GM12878 (cell line): ENCODE measurements around the gene PTPN5. TPM values are rescaled to one million over a fixed set of nuclear protein-coding genes. Genes with fewer than 3 reads are reported as not detected.

ENCODE experiments used
- ATF3 ChIP-seq: IDR thresholded peaks from 2 replicates; pipeline ENCODE4 v1.6.1; 2011; ENCODE audit warnings: low read depth, mild to moderate bottlenecking, low read length, moderate library complexity, borderline replicate concordance; ENCODE audit errors: extremely low read depth
- CHD1 ChIP-seq: IDR thresholded peaks from 2 replicates; pipeline ENCODE4 v1.6.1; 2012; ENCODE audit warnings: low read depth, low read length, improper control_type of control experiment
- E2F8 ChIP-seq: fragments of 450-650 bp; IDR thresholded peaks from 2 replicates; pipeline ENCODE4 v1.6.1; 2018; ENCODE audit warnings: mild to moderate bottlenecking, low read depth, moderate library complexity; ENCODE audit not compliant: partially characterized antibody
- EZH2 ChIP-seq: IDR thresholded peaks from 2 replicates; pipeline ENCODE4 v1.6.1; 2012; ENCODE audit warnings: low read depth, mild to moderate bottlenecking, control low read depth, inconsistent platforms, low read length, borderline replicate concordance; ENCODE audit not compliant: control insufficient read depth
- HDAC2 ChIP-seq: fragments of 200-600 bp; sonication (generic); IDR thresholded peaks from 2 replicates; pipeline ENCODE4 v1.6.1; 2017
- HDGF ChIP-seq: fragments of 450-650 bp; IDR thresholded peaks from 2 replicates; pipeline ENCODE4 v1.6.1; 2016; ENCODE audit warnings: antibody characterized with exemption
- HSF1 ChIP-seq: fragments of 150-350 bp; IDR thresholded peaks from 2 replicates; pipeline ENCODE4 v1.6.1; 2014; ENCODE audit warnings: mild to moderate bottlenecking, low read depth, low read length
- MXI1 ChIP-seq: fragments of 150-350 bp; IDR thresholded peaks from 2 replicates; pipeline ENCODE4 v1.6.1; 2011; ENCODE audit warnings: low read depth, mild to moderate bottlenecking, inconsistent platforms, low read length, improper control_type of control experiment
- MYB ChIP-seq: fragments of 150-350 bp; IDR thresholded peaks from 2 replicates; pipeline ENCODE4 v1.6.1; 2014; ENCODE audit warnings: mild to moderate bottlenecking, low read depth, low read length, borderline replicate concordance
- NKRF ChIP-seq: fragments of 450-650 bp; conservative IDR thresholded peaks from 2 replicates; pipeline ENCODE4 v1.6.1; 2017; ENCODE audit warnings: mild to moderate bottlenecking, moderate library complexity
- NR2C1 ChIP-seq: fragments of 450-650 bp; IDR thresholded peaks from 2 replicates; pipeline ENCODE4 v1.6.1; 2017; ENCODE audit warnings: antibody characterized with exemption, mild to moderate bottlenecking, moderate library complexity
- RAD51 ChIP-seq: fragments of 450-650 bp; IDR thresholded peaks from 2 replicates; pipeline ENCODE4 v1.6.1; 2016; ENCODE audit warnings: moderate library complexity, mild to moderate bottlenecking, inconsistent platforms
- RCOR1 ChIP-seq: conservative IDR thresholded peaks from 2 replicates; pipeline ENCODE4 v1.6.1; 2012; ENCODE audit warnings: low read depth, low read length, improper control_type of control experiment
- TCF12 ChIP-seq: IDR thresholded peaks from 2 replicates; pipeline ENCODE4 v1.6.1; 2011; ENCODE audit warnings: low read depth, mild to moderate bottlenecking, low read length
- USF1 ChIP-seq: IDR thresholded peaks from 2 replicates; pipeline ENCODE4 v1.6.1; 2011; ENCODE audit warnings: borderline replicate concordance, low read depth, mild to moderate bottlenecking, moderate library complexity, mixed read lengths, low read length; ENCODE audit not compliant: insufficient read depth; ENCODE audit errors: extremely low read length
- ZNF687 ChIP-seq: fragments of 450-650 bp; IDR thresholded peaks from 2 replicates; pipeline ENCODE4 v1.6.1; 2017; ENCODE audit warnings: mild to moderate bottlenecking, moderate library complexity
- polyA plus RNA-seq, 11 experiments: library from polyadenylated mRNA; depleted of rRNA in 4 of 11; unstranded in 6 of 11; stranded (reverse) in 5 of 11; fragments of >200 nt; fragmentation: Nextera tagmentation in 4 of 11; fragmentation: Illumina TruSeq in 1 of 11; extraction: Ambion mirVana in 4 of 11; extraction: Trizol in 1 of 11; gene quantifications; 1 replicate in 1 of 11; 2 replicates in 10 of 11; pipeline versions ENCODE4 v1.2.1 to v1.2.3, GENCODE V29; 2011 to 2016; ENCODE audit warnings: inconsistent platforms in 2 of 11, missing spikeins in 2 of 11, low read depth in 1 of 11
- total RNA-seq, 4 experiments: library from RNA; depleted of rRNA in 3 of 4; stranded (reverse); fragments of >200 nt in 3 of 4; fragmentation: Illumina TruSeq in 1 of 4; extraction: Trizol in 1 of 4; gene quantifications; 2 replicates each; pipeline versions ENCODE4 v1.2.1 to v1.2.3, GENCODE V29; 2013 to 2021

Gene PTPN5
- total and polyA plus RNA-seq, 10 of the 15 experiments (the other 5 are each of a cell fraction or from before 2014, with no cell fraction given): 0.04 to 0.06 (median 0.05) TPM; not detected in 7

GRCh38 chr11:18769802-18770456, 21.7 kb downstream of the PTPN5 start (continued):
- peak; percentile 91 for TF ChIP-seq RAD51
- no peak for TF ChIP-seq RCOR1
- no peak for TF ChIP-seq HSF1
- TF ChIP-seq E2F8: no peak
- no peak for TF ChIP-seq EZH2
- TF ChIP-seq HDAC2: no peak
- no peak for TF ChIP-seq ATF3
- peak; percentile 96 for TF ChIP-seq TCF12
- TF ChIP-seq USF1: peak; percentile 49
- no peak for TF ChIP-seq NR2C1
- 0 out of 2 replicates have a peak, but pooled peaks have one; percentile 47 for TF ChIP-seq NKRF
- TF ChIP-seq ZNF687: peak; percentile 88
- TF ChIP-seq CHD1: no peak
- TF ChIP-seq MXI1: 0 out of 2 replicates have a peak, but pooled peaks have one; percentile 43
- no peak for TF ChIP-seq MYB
- TF ChIP-seq HDGF: peak; percentile 82; the same call in 1 of the 2 replicates
